Activated CD8-positive, alpha-beta memory T cell treated with anti-CD3 and anti-CD28 coated beads for 36 hours (primary cell): ENCODE measurements around the gene ARHGEF4. TPM values are rescaled to one million over a fixed set of nuclear protein-coding genes. Genes with fewer than 3 reads are reported as not detected.

Experiments
- CTCF ChIA-PET: fragments of 350-600 bp; sonication (Branson Sonifier 250); formaldehyde crosslinking; loops from one replicate; lab custom pipeline; 2021; ENCODE audit warnings: antibody characterized with exemption; lab: Charles Lee
- POLR2A ChIA-PET: fragments of 350-600 bp; sonication (Branson Sonifier 250); formaldehyde crosslinking; loops from one replicate; lab custom pipeline; 2021; ENCODE audit warnings: antibody characterized with exemption; lab: Charles Lee
- total RNA-seq, 2 experiments: library from RNA; stranded (reverse); gene quantifications; one replicate each; pipeline ENCODE4 v1.2.3, GENCODE V29; 2021

Gene ARHGEF4
- total RNA-seq, 2 experiments from 2014 or later = 0.63 to 0.80 TPM

- CTCF ChIA-PET = no interaction called here
- POLR2A ChIA-PET = no interaction called here
These were observed 21.6 kb upstream of the ARHGEF4 start for GRCh38 chr2:130814931-130815680.

- POLR2A ChIA-PET = no interaction called here
- CTCF ChIA-PET = interaction anchor here (2.6 kb wide), 1 partner anchor 22 kb away, joined by 7 read pairs; no protein-coding TSS in a partner anchor
These were observed 17.9 kb upstream of the ARHGEF4 start for GRCh38 chr2:130818809-130819208.

- CTCF ChIA-PET = interaction anchor here (2.6 kb wide), 1 partner anchor 22 kb away, joined by 7 read pairs; no protein-coding TSS in a partner anchor
These were observed 17.5 kb upstream of the ARHGEF4 start for GRCh38 chr2:130819226-130819607.

GRCh38 chr2:130819608-130820278 is 17.0 kb upstream of the ARHGEF4 start:
- POLR2A ChIA-PET = no interaction called here
- CTCF ChIA-PET = interaction anchor here (2.6 kb wide), 1 partner anchor 22 kb away, joined by 7 read pairs; no protein-coding TSS in a partner anchor

More at GRCh38 chr2:130819226-130819607, 17.5 kb upstream of the ARHGEF4 start:
- POLR2A ChIA-PET = no interaction called here

GRCh38 chr2:130820279-130820861 is 16.3 kb upstream of the ARHGEF4 start:
- CTCF ChIA-PET = interaction anchor here (1.2 to 2.6 kb wide), 2 partner anchors 9 to 23 kb away, joined by 3 to 7 read pairs; no protein-coding TSS in a partner anchor
- POLR2A ChIA-PET = no interaction called here

GRCh38 chr2:130821867-130822266 is 14.8 kb upstream of the ARHGEF4 start:
- CTCF ChIA-PET = interaction anchor here (1.1 kb wide), 1 partner anchor 51 kb away, joined by 4 read pairs; no protein-coding TSS in a partner anchor
- POLR2A ChIA-PET = no interaction called here

GRCh38 chr2:130822766-130823165 is 13.9 kb upstream of the ARHGEF4 start:
- ChIA-PET CTCF (no interaction called here), POLR2A (no interaction called here)

GRCh38 chr2:130823171-130823885 is 13.4 kb upstream of the ARHGEF4 start:
- ChIA-PET CTCF (interaction anchor here (1.2 to 2.4 kb wide), 2 partner anchors 26 to 49 kb away, joined by 3 to 12 read pairs; no protein-coding TSS in a partner anchor), POLR2A (interaction anchor here (1.1 kb wide), 1 partner anchor 282 kb away, joined by 3 read pairs; the partner anchor contains the start of gene PLEKHB2)

GRCh38 chr2:130823886-130824491 is 12.7 kb upstream of the ARHGEF4 start:
- POLR2A ChIA-PET = interaction anchor here (1.1 kb wide), 1 partner anchor 281 kb away, joined by 3 read pairs; the partner anchor contains the start of gene PLEKHB2
- CTCF ChIA-PET = interaction anchor here (1.0 to 2.4 kb wide), 4 partner anchors 27 to 148 kb away, joined by 3 to 12 read pairs (median 4); no protein-coding TSS in a partner anchor

GRCh38 chr2:130824492-130825061 is 12.1 kb upstream of the ARHGEF4 start:
- POLR2A ChIA-PET = interaction anchor here (1.1 kb wide), 1 partner anchor 280 kb away, joined by 3 read pairs; the partner anchor contains the start of gene PLEKHB2
- CTCF ChIA-PET = interaction anchor here (1.0 to 2.4 kb wide), 4 partner anchors 27 to 148 kb away, joined by 3 to 12 read pairs (median 4); no protein-coding TSS in a partner anchor

GRCh38 chr2:130825231-130825965 is 11.3 kb upstream of the ARHGEF4 start:
- ChIA-PET CTCF (interaction anchor here (1.0 to 2.4 kb wide), 4 partner anchors 28 to 147 kb away, joined by 3 to 12 read pairs (median 6); no protein-coding TSS in a partner anchor), POLR2A (no interaction called here)

GRCh38 chr2:130825966-130826253 is 10.8 kb upstream of the ARHGEF4 start:
- ChIA-PET POLR2A (no interaction called here), CTCF (interaction anchor here (1.7 kb wide), 1 partner anchor 28 kb away, joined by 8 read pairs; no protein-coding TSS in a partner anchor)

- CTCF ChIA-PET = interaction anchor here (1.7 kb wide), 1 partner anchor 29 kb away, joined by 8 read pairs; no protein-coding TSS in a partner anchor
- POLR2A ChIA-PET = no interaction called here
These were observed 10.3 kb upstream of the ARHGEF4 start for GRCh38 chr2:130826419-130826818.

- CTCF ChIA-PET = interaction anchor here (1.7 kb wide), 1 partner anchor 29 kb away, joined by 8 read pairs; no protein-coding TSS in a partner anchor
These were observed 9.8 kb upstream of the ARHGEF4 start for GRCh38 chr2:130826821-130827501.

GRCh38 chr2:130827502-130828251 is 9.0 kb upstream of the ARHGEF4 start:
- ChIA-PET CTCF (interaction anchor here (1.2 kb wide), 1 partner anchor 30 kb away, joined by 4 read pairs; no protein-coding TSS in a partner anchor), POLR2A (no interaction called here)

More at GRCh38 chr2:130826821-130827501, 9.8 kb upstream of the ARHGEF4 start:
- POLR2A ChIA-PET = no interaction called here

- POLR2A ChIA-PET = no interaction called here
- CTCF ChIA-PET = interaction anchor here (1.0 to 1.2 kb wide), 2 partner anchors 10 to 31 kb away, joined by 3 to 4 read pairs; no protein-coding TSS in a partner anchor
These were observed 8.3 kb upstream of the ARHGEF4 start for GRCh38 chr2:130828461-130828860.
